Lower leg skin (tissue), 4 donors: Measurements from ENCODE around the gene PIP4K2C. TPM values are rescaled to one million over a fixed set of nuclear protein-coding genes. Genes with fewer than 3 reads are reported as not detected.

Experiments used
- DNase-seq, 2 donors: peaks; one replicate each; pipeline ENCODE4 v3.0.0-alpha.2; 2019; ENCODE audit warnings: low spot score in 2 of 2
- H3K4me3 ChIP-seq: fragments of 200-600 bp; sonication (generic); 2 replicates; pipeline ENCODE4 v1.5.1; 2017; ENCODE audit warnings: mild to moderate bottlenecking, low read depth; ENCODE audit not compliant: poor library complexity, severe bottlenecking
- CTCF ChIP-seq, 3 donors: fragments of 450-650 bp; IDR thresholded peaks; one replicate each; pipeline ENCODE4 v1.5.1; 2016; ENCODE audit warnings: antibody characterized with exemption in 3 of 3, mild to moderate bottlenecking in 3 of 3, moderate library complexity in 2 of 3
- POLR2A ChIP-seq, 2 donors: fragments of 450-650 bp; IDR thresholded peaks; one replicate each; pipeline ENCODE4 v1.6.1; 2016 to 2017; ENCODE audit warnings: antibody characterized with exemption in 2 of 2, mild to moderate bottlenecking in 1 of 2, moderate library complexity in 1 of 2
- WGBS, 2 donors: methylation state at CpG; one replicate each; pipeline ENCODE4 v1.1.5; 2018; 5-methylcytosine and 5-hydroxymethylcytosine counted together
- intact Hi-C: fragments of 100-400 bp; cut with DNase I; formaldehyde crosslinking; loops from one replicate; pipeline ENCODE4 v1.15.0; 2023; ENCODE audit warnings: low total_unique reads
- total RNA-seq, 4 donors: library from RNA; depleted of rRNA; stranded (reverse); fragments of >200 nt; gene quantifications; one replicate each; pipeline ENCODE4 v1.1.0, GENCODE V29; 2016

PIP4K2C gene
- total RNA-seq, 4 donors from 2014 or later = 29.1 to 48.9 (median 39.1) TPM

- intact Hi-C loops = no loop called here
- no peak for TF ChIP-seq POLR2A (IDR thresholded peaks at IDR 0.05)
- no peak for TF ChIP-seq CTCF (IDR thresholded peaks at IDR 0.05)
- H3K4me3 ChIP-seq = no peak overlapping the region
- 85 to 94% methylated on average over 12 of the region's 12 CpGs for WGBS, 2 donors
- no peak for DNase-seq
These were observed 15.0 kb upstream of the PIP4K2C start for GRCh38 chr12:57575771-57576612.

GRCh38 chr12:57576613-57577160 lies 14.3 kb upstream of the PIP4K2C start:
- intact Hi-C loops = no loop called here
- TF ChIP-seq POLR2A (IDR thresholded peaks at IDR 0.05) (no peak), CTCF (IDR thresholded peaks at IDR 0.05) (no peak)
- WGBS, 2 donors = 66 to 81% methylated on average over 9 of the region's 9 CpGs
- no peak overlapping the region for H3K4me3 ChIP-seq
- DNase-seq = no peak

- 87 to 88% methylated on average over 12 of the region's 12 CpGs for WGBS, 2 donors
- TF ChIP-seq POLR2A (IDR thresholded peaks at IDR 0.05) (no peak), CTCF (IDR thresholded peaks at IDR 0.05) (no peak)
- intact Hi-C loops = no loop called here
- H3K4me3 ChIP-seq = no peak overlapping the region
- no peak for DNase-seq
These were observed 12.8 kb upstream of the PIP4K2C start for GRCh38 chr12:57577981-57578758.

GRCh38 chr12:57579011-57579410 lies 12.0 kb upstream of the PIP4K2C start:
- DNase-seq = no peak
- intact Hi-C loops = no loop called here
- TF ChIP-seq POLR2A (IDR thresholded peaks at IDR 0.05) = no peak
- no peak for TF ChIP-seq CTCF (IDR thresholded peaks at IDR 0.05)
- WGBS, 2 donors = 83 to 85% methylated on average over 2 of the region's 2 CpGs
- no peak overlapping the region for H3K4me3 ChIP-seq

- DNase-seq = no peak
- intact Hi-C loops = loop anchor here (5.0 to 10.0 kb wide), 2 partner anchors 42 to 325 kb away; no protein-coding TSS in a partner anchor
- TF ChIP-seq POLR2A (IDR thresholded peaks at IDR 0.05) (no peak), CTCF (IDR thresholded peaks at IDR 0.05) (no peak)
- no peak overlapping the region for H3K4me3 ChIP-seq
- 88 to 90% methylated on average over 8 of the region's 8 CpGs for WGBS, 2 donors
These were observed 11.1 kb upstream of the PIP4K2C start for GRCh38 chr12:57579677-57580465.
